GM12891 (cell line): ENCODE results near the gene PIK3C2B.

Experiments used
- DNase-seq: peaks from one replicate; pipeline ENCODE4 v3.0.0; 2011; ENCODE audit warnings: low spot score; ENCODE audit not compliant: insufficient read length
- FAIRE-seq: peaks from 2 replicates; lab custom pipeline; 2011; peaks lifted over from hg19 to GRCh38; lab: Jason Lieb, UNC
- PAX5 ChIP-seq: IDR thresholded peaks from 2 replicates; pipeline ENCODE4 v1.6.1; 2011; ENCODE audit warnings: low read length, moderate library complexity, mild to moderate bottlenecking; ENCODE audit not compliant: insufficient read depth, severe bottlenecking
- POLR2A ChIP-seq: IDR thresholded peaks from 2 replicates; pipeline ENCODE4 v1.6.1; 2011; ENCODE audit warnings: low read depth, low read length, control low read depth
- POLR2AphosphoS5 ChIP-seq: IDR thresholded peaks from 2 replicates; pipeline ENCODE4 v1.6.1; 2011; ENCODE audit warnings: low read depth, low read length, control low read depth
- POU2F2 ChIP-seq: IDR thresholded peaks from 2 replicates; pipeline ENCODE4 v1.6.1; 2011; ENCODE audit warnings: low read depth, mild to moderate bottlenecking, control low read depth, low read length, moderate library complexity
- SPI1 ChIP-seq: IDR thresholded peaks from 2 replicates; pipeline ENCODE4 v1.6.1; 2011; ENCODE audit warnings: low read depth, low read length, control low read depth
- TAF1 ChIP-seq: IDR thresholded peaks from 2 replicates; pipeline ENCODE4 v1.6.1; 2011; ENCODE audit warnings: low read depth, low read length, control low read depth

Gene PIK3C2B

GRCh38 chr1:204509186-204509635 lies 14.6 kb upstream of the PIK3C2B start:
- no peak for TF ChIP-seq POU2F2
- FAIRE-seq (no peak), DNase-seq (no peak)

GRCh38 chr1:204507317-204508105 lies 12.9 kb upstream of the PIK3C2B start:
- TF ChIP-seq PAX5 (no peak), SPI1 (no peak), POU2F2 (no peak), POLR2AphosphoS5 (no peak; the same call in 1 of the 2 replicates), POLR2A (no peak), TAF1 (no peak)
- no peak for DNase-seq
- no peak for FAIRE-seq

- TF ChIP-seq POLR2A, result no peak; the same call in 1 of the 2 replicates
- TF ChIP-seq SPI1, result no peak
- no peak for TF ChIP-seq TAF1
- no peak for TF ChIP-seq POU2F2
- TF ChIP-seq PAX5, result no peak
- no peak for TF ChIP-seq POLR2AphosphoS5
- DNase-seq, result no peak
- peak; percentile 26 for FAIRE-seq
Measured at GRCh38 chr1:204506969-204507316, 12.3 kb upstream of the PIK3C2B start.

- FAIRE-seq (no peak), DNase-seq (no peak)
- TF ChIP-seq POLR2A (no peak), PAX5 (no peak), TAF1 (no peak), POU2F2 (no peak), SPI1 (no peak), POLR2AphosphoS5 (no peak)
Measured at GRCh38 chr1:204506201-204506968, 11.8 kb upstream of the PIK3C2B start.

GRCh38 chr1:204505674-204506200 lies 11.1 kb upstream of the PIK3C2B start:
- FAIRE-seq (no peak), DNase-seq (no peak)
- TF ChIP-seq POU2F2 (no peak), SPI1 (no peak), POLR2A (no peak), TAF1 (no peak), PAX5 (no peak), POLR2AphosphoS5 (no peak)

GRCh38 chr1:204503913-204504519 lies 9.4 kb upstream of the PIK3C2B start:
- no peak for TF ChIP-seq POLR2AphosphoS5
- no peak for TF ChIP-seq POU2F2
- TF ChIP-seq POLR2A, result no peak
- no peak for TF ChIP-seq TAF1
- no peak for TF ChIP-seq PAX5
- no peak for TF ChIP-seq SPI1
- no peak for DNase-seq
- FAIRE-seq, result no peak

GRCh38 chr1:204503122-204503912 lies 8.7 kb upstream of the PIK3C2B start:
- no peak for DNase-seq
- FAIRE-seq, result no peak
- TF ChIP-seq POLR2A (no peak), POLR2AphosphoS5 (no peak), TAF1 (no peak), POU2F2 (no peak), PAX5 (no peak), SPI1 (no peak)

- FAIRE-seq, result no peak
- no peak for DNase-seq
- TF ChIP-seq POLR2AphosphoS5 (no peak), TAF1 (no peak), POU2F2 (no peak), PAX5 (no peak), SPI1 (no peak), POLR2A (no peak)
Measured at GRCh38 chr1:204502241-204502640, 7.6 kb upstream of the PIK3C2B start.
